Colon (tissue), 2 donors: ENCODE measurements around the gene MFAP2.

Source experiments
- FAIRE-seq: peaks from 2 replicates; lab custom pipeline; 2012; peaks lifted over from hg19 to GRCh38; lab: Jason Lieb, UNC
- donor health status: control.
- donor health status: control.

MFAP2 gene

GRCh38 chr1:17007121-17007520, 26.7 kb upstream of the MFAP2 start:
- no peak for FAIRE-seq

GRCh38 chr1:17005365-17005740, 24.9 kb upstream of the MFAP2 start:
- FAIRE-seq, result no peak

- no peak for FAIRE-seq
Observed at GRCh38 chr1:17004466-17005364, 24.3 kb upstream of the MFAP2 start.

GRCh38 chr1:17002524-17002902, 22.1 kb upstream of the MFAP2 start:
- FAIRE-seq, result no peak

- FAIRE-seq, result no peak
Observed at GRCh38 chr1:17001760-17002523, 21.5 kb upstream of the MFAP2 start.

GRCh38 chr1:16999863-17000262, 19.4 kb upstream of the MFAP2 start:
- FAIRE-seq, result no peak

- FAIRE-seq, result no peak
Observed at GRCh38 chr1:16998589-16998988, 18.2 kb upstream of the MFAP2 start.

GRCh38 chr1:16996845-16997244, 16.4 kb upstream of the MFAP2 start:
- FAIRE-seq, result no peak

GRCh38 chr1:16993521-16994038, 13.2 kb upstream of the MFAP2 start:
- no peak for FAIRE-seq

GRCh38 chr1:16992675-16993074, 12.3 kb upstream of the MFAP2 start:
- FAIRE-seq, result no peak

GRCh38 chr1:16992102-16992501, 11.7 kb upstream of the MFAP2 start:
- FAIRE-seq, result no peak

GRCh38 chr1:16991571-16991970, 11.2 kb upstream of the MFAP2 start:
- FAIRE-seq, result no peak

- FAIRE-seq, result no peak
Observed at GRCh38 chr1:16989676-16990391, 9.4 kb upstream of the MFAP2 start.

GRCh38 chr1:16988210-16988609, 7.8 kb upstream of the MFAP2 start:
- no peak for FAIRE-seq

GRCh38 chr1:16986962-16987361, 6.5 kb upstream of the MFAP2 start:
- no peak for FAIRE-seq

GRCh38 chr1:16986560-16986959, 6.1 kb upstream of the MFAP2 start:
- no peak for FAIRE-seq

GRCh38 chr1:16986113-16986512, 5.7 kb upstream of the MFAP2 start:
- no peak for FAIRE-seq

GRCh38 chr1:16984717-16985116, 4.3 kb upstream of the MFAP2 start:
- no peak for FAIRE-seq

- no peak for FAIRE-seq
Observed at GRCh38 chr1:16983649-16984048, 3.2 kb upstream of the MFAP2 start.

- FAIRE-seq, result no peak
Observed at GRCh38 chr1:16982902-16983301, 2.5 kb upstream of the MFAP2 start.

- no peak for FAIRE-seq
Observed at GRCh38 chr1:16981269-16981849, 939 bp upstream of the MFAP2 start.
